Endodermal cell (in vitro differentiated cells): ENCODE results near the gene ESRRA. TPM values are rescaled to one million over a fixed set of nuclear protein-coding genes. Genes with fewer than 3 reads are reported as not detected.

Experiments
- DNase-seq: peaks from one replicate; pipeline ENCODE4 v3.0.0-alpha.2; 2017
- H3K27ac ChIP-seq: 2 replicates; pipeline ENCODE4 v1.5.1; 2013; ENCODE audit warnings: mild to moderate bottlenecking, low read depth, low read length, moderate library complexity
- H3K27me3 ChIP-seq: 2 replicates; pipeline ENCODE4 v1.6.1; 2013; ENCODE audit warnings: mild to moderate bottlenecking, low read length, moderate library complexity; ENCODE audit not compliant: insufficient read depth, control insufficient read depth, poor library complexity, severe bottlenecking
- H3K36me3 ChIP-seq: 2 replicates; pipeline ENCODE4 v1.7.0; 2013; ENCODE audit warnings: mild to moderate bottlenecking, low read length, moderate library complexity; ENCODE audit not compliant: control insufficient read depth, insufficient read depth
- H3K4me1 ChIP-seq: one replicate; pipeline ENCODE4 v1.7.0; 2013; ENCODE audit warnings: low read length; ENCODE audit not compliant: control insufficient read depth, insufficient read depth
- H3K4me3 ChIP-seq: 2 replicates; pipeline ENCODE4 v1.5.1; 2013; ENCODE audit warnings: mild to moderate bottlenecking, low read length, moderate library complexity
- H3K9ac ChIP-seq: 2 replicates; pipeline ENCODE4 v1.6.1; 2013; ENCODE audit warnings: mild to moderate bottlenecking, low read length, moderate library complexity; ENCODE audit not compliant: poor library complexity, severe bottlenecking; ENCODE audit errors: extremely low read depth
- H3K9me3 ChIP-seq: 2 replicates; pipeline ENCODE4 v1.6.1; 2013; ENCODE audit warnings: mild to moderate bottlenecking, low read length, moderate library complexity; ENCODE audit not compliant: control insufficient read depth
- H3K27ac Mint-ChIP-seq: 2 replicates; pipeline ENCODE4 v1.8.0; 2020; ENCODE audit warnings: mixed read lengths
- H3K27me3 Mint-ChIP-seq: 2 replicates; pipeline ENCODE4 v1.8.0; 2021; ENCODE audit warnings: mild to moderate bottlenecking, mixed read lengths; ENCODE audit not compliant: insufficient read depth
- H3K36me3 Mint-ChIP-seq: 2 replicates; pipeline ENCODE4 v1.8.0; 2020; ENCODE audit warnings: low read depth, mixed read lengths
- H3K4me1 Mint-ChIP-seq: 2 replicates; pipeline ENCODE4 v1.8.0; 2020; ENCODE audit warnings: mixed read lengths
- H3K4me3 Mint-ChIP-seq: 2 replicates; pipeline ENCODE4 v1.8.0; 2020; ENCODE audit warnings: mild to moderate bottlenecking, moderate library complexity, mixed read lengths
- H3K9me3 Mint-ChIP-seq: 2 replicates; pipeline ENCODE4 v1.8.0; 2020; ENCODE audit warnings: mild to moderate bottlenecking, mixed read lengths
- WGBS, 2 experiments: methylation state at CpG; one replicate each; pipeline versions ENCODE4 v1.1.5 to v1.1.7; 2013; ENCODE audit warnings: missing lambda C conversion rate in 2 of 2, mixed read lengths in 1 of 2; ENCODE audit not compliant: insufficient coverage in 1 of 2, insufficient read length in 1 of 2; 5-methylcytosine and 5-hydroxymethylcytosine counted together
- total RNA-seq, 2 donors: library from RNA; stranded (reverse); fragmentation: NEBNext Ultra II Directional in 1 of 2; extraction: Animal tissue kit (Norgen Biotek cat#: 25700) in 1 of 2; gene quantifications; 2 replicates in 1 of 2; 3 replicates in 1 of 2; pipeline ENCODE4 v1.2.1, GENCODE V29; 2021
- TF ChIP-seq, protein P1 (sequence below): fragments of 200-600 bp; sonication (generic); conservative IDR thresholded peaks from 2 replicates; pipeline ENCODE4 v1.5.0; 2021; ENCODE audit warnings: antibody characterized with exemption, mild to moderate bottlenecking

Gene ESRRA
- total RNA-seq, 2 donors from 2014 or later = 22.8 to 34.5 TPM

GRCh38 chr11:64284962-64285884, 20.1 kb upstream of the ESRRA start, which contains the start of gene GPR137:
TSS of gene GPR137 (plus strand) at chr11:64285848. CDS start at chr11:64286525, 677 bp downstream.
- Mint-ChIP-seq H3K4me3 (peak within 1 kb of the TSS; percentile 69), H3K27ac (peak within 1 kb of the TSS; percentile 87), H3K4me1 (peaks cover 4% of the 10 kb centered on the region), H3K9me3 (no peaks in the 10 kb centered on the region), H3K36me3 (peaks cover 19% of the 10 kb centered on the region), H3K27me3 (peaks cover 17% of the 10 kb centered on the region)
- Histone ChIP-seq H3K27ac (peak within 1 kb of the TSS; percentile 9), H3K4me1 (no peaks in the 10 kb centered on the region), H3K36me3 (peaks cover 10% of the 10 kb centered on the region), H3K9me3 (no peaks in the 10 kb centered on the region), H3K9ac (peak within 1 kb of the TSS; percentile 28), H3K27me3 (peaks cover 10% of the 10 kb centered on the region), H3K4me3 (peak within 1 kb of the TSS; percentile 84)
- DNase-seq = peak; percentile 92
- TF ChIP-seq, protein P1, sequence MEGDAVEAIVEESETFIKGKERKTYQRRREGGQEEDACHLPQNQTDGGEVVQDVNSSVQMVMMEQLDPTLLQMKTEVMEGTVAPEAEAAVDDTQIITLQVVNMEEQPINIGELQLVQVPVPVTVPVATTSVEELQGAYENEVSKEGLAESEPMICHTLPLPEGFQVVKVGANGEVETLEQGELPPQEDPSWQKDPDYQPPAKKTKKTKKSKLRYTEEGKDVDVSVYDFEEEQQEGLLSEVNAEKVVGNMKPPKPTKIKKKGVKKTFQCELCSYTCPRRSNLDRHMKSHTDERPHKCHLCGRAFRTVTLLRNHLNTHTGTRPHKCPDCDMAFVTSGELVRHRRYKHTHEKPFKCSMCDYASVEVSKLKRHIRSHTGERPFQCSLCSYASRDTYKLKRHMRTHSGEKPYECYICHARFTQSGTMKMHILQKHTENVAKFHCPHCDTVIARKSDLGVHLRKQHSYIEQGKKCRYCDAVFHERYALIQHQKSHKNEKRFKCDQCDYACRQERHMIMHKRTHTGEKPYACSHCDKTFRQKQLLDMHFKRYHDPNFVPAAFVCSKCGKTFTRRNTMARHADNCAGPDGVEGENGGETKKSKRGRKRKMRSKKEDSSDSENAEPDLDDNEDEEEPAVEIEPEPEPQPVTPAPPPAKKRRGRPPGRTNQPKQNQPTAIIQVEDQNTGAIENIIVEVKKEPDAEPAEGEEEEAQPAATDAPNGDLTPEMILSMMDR = no peak
- WGBS, 2 experiments = 0% methylated on average over 22 to 100 of the region's 102 CpGs

DNA sequence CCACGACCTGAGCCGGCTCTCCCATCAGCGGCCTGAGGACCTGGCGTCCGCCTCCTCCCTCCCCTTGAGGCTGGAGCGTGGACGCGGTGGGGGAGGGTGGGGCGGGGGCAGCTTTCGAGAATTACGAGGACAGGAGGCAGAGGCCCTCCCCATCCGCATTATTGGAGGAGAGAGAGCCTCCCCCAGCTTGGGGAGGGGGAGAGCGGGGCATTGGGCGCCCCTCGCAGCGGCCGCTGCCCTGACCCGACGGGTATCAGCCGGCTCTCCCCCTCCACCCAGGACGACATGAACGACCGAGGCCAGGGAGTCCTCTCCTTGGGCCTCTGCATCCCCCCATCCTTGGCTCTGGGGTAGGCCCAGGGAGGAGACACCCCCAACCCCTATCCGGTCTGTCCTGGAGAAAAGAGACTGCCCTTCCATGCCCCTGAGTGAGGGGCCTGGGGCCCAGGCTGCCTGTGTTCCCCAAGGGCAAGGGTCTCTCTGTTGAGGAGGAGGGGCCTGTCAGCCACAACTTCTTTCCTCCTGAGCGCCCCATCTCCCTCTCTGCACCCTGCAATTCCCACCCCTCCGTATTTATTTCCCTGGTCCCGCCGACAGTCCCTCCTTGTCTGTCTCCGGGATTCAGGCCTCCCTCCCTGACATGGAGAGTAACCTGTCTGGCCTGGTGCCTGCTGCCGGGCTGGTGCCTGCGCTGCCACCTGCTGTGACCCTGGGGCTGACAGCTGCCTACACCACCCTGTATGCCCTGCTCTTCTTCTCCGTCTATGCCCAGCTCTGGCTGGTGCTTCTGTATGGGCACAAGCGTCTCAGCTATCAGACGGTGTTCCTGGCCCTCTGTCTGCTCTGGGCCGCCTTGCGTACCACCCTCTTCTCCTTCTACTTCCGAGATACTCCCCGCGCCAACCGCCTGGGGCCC, 19.2 kb upstream of the ESRRA start:
- peaks cover 18% of the 10 kb centered on the region for H3K36me3 Mint-ChIP-seq
- H3K27me3 ChIP-seq = peaks cover 19% of the 10 kb centered on the region
- WGBS, 2 experiments = 34 to 75% methylated on average over 15 to 37 of the region's 40 CpGs
- no peak overlapping the region for H3K27ac Mint-ChIP-seq
- H3K9me3 ChIP-seq = no peaks in the 10 kb centered on the region
- H3K9me3 Mint-ChIP-seq = no peaks in the 10 kb centered on the region
- H3K27me3 Mint-ChIP-seq = peaks cover 26% of the 10 kb centered on the region
- no peak for DNase-seq
- no peak overlapping the region for H3K27ac ChIP-seq
- no peaks in the 10 kb centered on the region for H3K4me1 ChIP-seq
- peak overlapping the region; percentile 84 for H3K4me3 ChIP-seq
- TF ChIP-seq, protein P1 = no peak
- peaks cover 10% of the 10 kb centered on the region for H3K36me3 ChIP-seq
- peak overlapping the region; percentile 15 for H3K9ac ChIP-seq
- H3K4me3 Mint-ChIP-seq = peak overlapping the region; percentile 69
- H3K4me1 Mint-ChIP-seq = peaks cover 6% of the 10 kb centered on the region

GRCh38 chr11:64286801-64287159, 18.5 kb upstream of the ESRRA start:
- Histone ChIP-seq H3K27ac (no peak overlapping the region), H3K27me3 (peaks cover 25% of the 10 kb centered on the region), H3K36me3 (peaks cover 10% of the 10 kb centered on the region), H3K9ac (no peak overlapping the region), H3K4me3 (peak overlapping the region; percentile 84), H3K9me3 (no peaks in the 10 kb centered on the region), H3K4me1 (no peaks in the 10 kb centered on the region)
- Mint-ChIP-seq H3K27ac (no peak overlapping the region), H3K27me3 (peaks cover 29% of the 10 kb centered on the region), H3K4me3 (peak overlapping the region; percentile 69), H3K4me1 (peaks cover 6% of the 10 kb centered on the region), H3K36me3 (peaks cover 12% of the 10 kb centered on the region), H3K9me3 (no peaks in the 10 kb centered on the region)
- TF ChIP-seq, protein P1 = no peak
- 84 to 87% methylated on average over 4 to 9 of the region's 9 CpGs for WGBS, 2 experiments
- DNase-seq = no peak
